HG02588 (cell line): ENCODE results near the gene KRT26.
"Not testable (repeated sequence)": the region's sequence is repeated elsewhere in the genome, so short reads cannot be mapped to it uniquely, and the experiment has no call there.

ENCODE experiments used
- ATAC-seq: cut with Tn5 transposase; IDR thresholded peaks from one replicate; pipeline ENCODE4 v1.9.1; 2021; ENCODE audit warnings: mild to moderate bottlenecking, moderate library complexity; ENCODE audit not compliant: unreplicated experiment

Gene KRT26

GRCh38 chr17:40795019-40795667 lies 23.1 kb upstream of the KRT26 start:
- ATAC-seq: no peak

DNA sequence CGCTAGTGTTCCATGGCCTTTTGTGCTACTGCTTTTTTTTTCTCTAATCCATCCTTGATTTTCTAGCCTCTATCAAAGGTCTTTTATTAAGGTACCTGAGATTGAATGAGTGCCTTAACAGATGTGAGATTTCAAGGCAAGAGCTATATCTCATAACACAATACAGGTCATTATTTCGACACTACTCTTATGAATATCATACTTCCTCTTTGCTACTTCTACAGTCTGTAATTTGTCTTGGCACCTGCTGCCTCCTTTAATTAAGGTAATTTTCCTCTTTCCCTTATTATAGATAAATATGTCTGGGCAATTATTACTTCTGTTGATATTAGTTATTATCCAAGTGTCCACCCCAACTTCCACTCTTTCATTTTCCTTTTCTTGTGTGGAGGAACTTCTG lies 22.5 kb upstream of the KRT26 start:
- no peak for ATAC-seq

DNA sequence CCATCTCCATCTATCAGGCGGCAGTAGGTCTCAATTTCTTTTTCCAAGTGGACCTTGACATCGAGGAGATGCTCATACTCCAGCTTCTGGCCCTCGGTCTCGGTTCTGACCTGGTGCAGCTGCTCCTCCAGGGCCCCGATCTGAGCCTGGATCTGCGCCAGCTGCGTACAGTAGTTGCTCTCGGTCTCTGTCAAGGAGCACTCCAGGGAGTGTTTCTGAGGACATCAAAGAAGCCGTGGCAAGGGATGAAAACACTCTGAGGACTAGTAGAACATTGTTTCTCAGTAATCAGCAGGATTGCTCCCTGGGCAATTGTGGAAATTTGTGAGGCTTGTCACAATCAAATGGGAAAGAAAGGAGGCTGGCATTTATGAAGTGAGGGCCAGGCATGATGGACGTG lies 21.8 kb upstream of the KRT26 start:
- no peak for ATAC-seq

DNA sequence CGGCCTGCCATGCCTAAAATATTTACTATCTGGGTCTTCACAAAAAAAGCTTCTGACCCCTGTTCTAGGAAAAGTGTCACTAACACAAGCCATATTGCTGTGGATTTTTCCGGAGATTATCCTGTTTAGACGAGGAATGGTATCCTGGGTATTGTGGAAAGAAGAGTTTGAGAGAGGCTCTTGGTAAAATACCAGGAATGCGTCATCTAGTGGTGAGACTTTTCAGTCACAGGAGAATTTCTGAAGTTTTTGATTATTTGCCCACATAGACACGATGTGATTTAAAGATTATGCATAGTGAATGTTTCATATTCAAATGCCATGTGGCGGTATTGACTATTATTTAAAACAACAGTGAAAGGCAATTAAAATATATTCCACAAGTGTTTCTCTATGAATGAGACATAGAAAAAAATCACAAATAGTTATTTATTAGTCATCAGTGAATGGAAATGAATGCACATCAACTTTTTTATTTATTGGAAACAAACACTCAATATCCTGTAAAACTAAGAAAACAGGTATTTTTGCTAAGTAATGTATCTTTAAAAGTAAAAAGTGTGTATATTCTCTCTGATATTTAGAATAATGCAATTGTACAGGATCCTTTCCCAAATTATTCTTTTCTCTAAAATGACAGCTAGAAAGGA lies 19.9 kb upstream of the KRT26 start:
- ATAC-seq: no peak

DNA sequence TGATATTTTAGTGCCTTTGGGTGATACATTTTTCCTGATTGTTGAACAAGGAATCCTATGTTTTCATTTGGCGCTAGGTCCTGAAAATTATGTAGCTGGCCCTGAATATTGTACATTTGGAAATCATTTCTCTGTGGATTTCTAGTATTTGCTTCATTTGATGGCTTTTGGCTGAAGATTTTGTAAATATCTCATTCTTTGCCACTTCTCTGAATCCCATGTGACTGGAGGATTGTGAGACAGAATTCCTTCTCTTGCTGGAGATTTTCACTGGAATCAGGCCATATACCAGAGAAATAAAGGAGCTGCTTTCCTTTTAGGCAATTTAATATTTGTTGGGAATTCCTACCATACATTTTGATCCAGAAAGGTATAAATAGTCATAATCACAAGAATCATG lies 19.1 kb upstream of the KRT26 start:
- no peak for ATAC-seq

GRCh38 chr17:40782450-40782849 lies 10.4 kb upstream of the KRT26 start, which contains the start of gene KRT27:
Gene KRT27 (minus strand): TSS chr17:40782550. CDS start chr17:40782493, 57 bp downstream.
- ATAC-seq: no peak

DNA sequence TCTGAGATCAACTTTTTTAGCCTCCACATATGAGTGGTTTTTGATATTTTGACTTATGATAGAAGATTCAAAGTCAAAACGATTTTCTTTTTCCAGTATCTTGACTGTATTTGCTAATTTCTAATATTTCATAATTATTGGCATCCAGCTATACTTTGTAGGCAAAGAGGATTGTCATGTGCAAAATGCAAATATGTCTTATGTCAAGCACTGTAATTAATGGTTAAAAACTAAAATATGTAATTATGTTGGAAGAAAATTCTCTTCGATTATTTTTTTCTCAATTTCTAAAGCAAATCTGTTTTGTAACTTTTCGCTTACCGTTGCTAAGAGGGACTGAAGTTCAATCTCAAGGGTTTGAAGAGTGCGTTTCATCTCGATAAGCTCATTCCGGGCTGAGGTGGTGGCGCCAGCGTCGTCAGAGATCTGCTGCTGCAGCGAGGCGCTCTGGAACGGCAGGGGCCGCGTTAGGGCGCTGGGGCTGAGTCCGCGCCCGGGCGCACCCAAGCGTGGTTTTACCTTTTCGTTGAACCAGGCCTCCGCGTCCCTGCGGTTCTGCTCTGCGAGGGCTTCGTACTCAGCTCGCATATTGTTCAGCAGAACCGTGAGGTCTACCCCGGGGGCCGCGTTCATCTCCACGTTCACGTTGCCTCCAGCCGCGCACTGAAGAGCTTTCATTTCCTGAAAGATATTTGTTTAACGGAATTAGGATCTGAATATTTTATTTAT lies 7.3 kb upstream of the KRT26 start:
- ATAC-seq: no peak

- no peak for ATAC-seq
Measured at GRCh38 chr17:40778461-40778860, 6.5 kb upstream of the KRT26 start.

GRCh38 chr17:40777971-40778370 lies 6.0 kb upstream of the KRT26 start:
- no peak for ATAC-seq

- no peak for ATAC-seq
Measured at GRCh38 chr17:40777459-40777858, 5.5 kb upstream of the KRT26 start.

- ATAC-seq: no peak
Measured at GRCh38 chr17:40775945-40776344, 3.9 kb upstream of the KRT26 start.

DNA sequence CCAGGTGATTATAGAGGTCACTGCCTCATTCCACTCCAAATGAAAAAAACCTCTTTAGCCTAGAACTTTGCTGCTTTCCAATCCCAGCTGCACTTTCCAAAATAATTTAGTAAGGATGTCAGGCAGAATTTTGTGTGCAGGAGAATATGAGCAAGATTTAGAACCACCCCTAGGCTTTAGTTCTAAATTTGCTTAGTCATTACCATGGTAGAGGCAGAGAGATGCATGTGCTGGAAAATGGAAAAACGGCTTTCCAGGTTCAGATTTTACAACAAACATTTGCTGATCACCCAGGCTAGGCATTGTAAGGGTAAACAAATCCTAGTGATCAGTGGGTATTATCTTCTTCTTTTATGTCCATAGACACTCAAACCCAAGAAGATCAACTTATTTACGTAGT lies 6.3 kb downstream of the KRT26 start:
- no peak for ATAC-seq

DNA sequence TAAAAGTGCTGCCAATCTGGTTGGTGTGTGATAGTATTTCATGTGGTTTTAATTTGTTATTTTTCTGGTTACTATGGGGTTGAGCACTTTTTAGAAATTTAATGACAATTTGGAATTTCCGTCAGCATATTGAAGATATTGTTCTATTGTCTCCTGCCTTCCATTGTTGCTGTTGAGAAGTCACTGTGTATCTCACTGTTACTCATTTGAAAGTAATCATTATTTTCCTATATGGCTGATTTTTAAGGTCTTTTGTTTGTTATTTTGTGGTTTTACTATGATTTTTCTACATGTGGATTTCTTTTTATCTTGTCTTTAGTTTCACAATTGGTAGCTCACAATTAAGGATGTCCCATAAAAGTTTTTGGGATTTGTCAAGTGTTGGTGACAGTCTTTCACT lies 8.2 kb downstream of the KRT26 start:
- ATAC-seq: no peak

GRCh38 chr17:40760105-40761016 lies 11.6 kb downstream of the KRT26 start:
- no peak for ATAC-seq

GRCh38 chr17:40755231-40755630 lies 16.8 kb downstream of the KRT26 start, which contains the start of gene KRT25:
Gene KRT25 (minus strand): TSS chr17:40755331. CDS start chr17:40755271, 60 bp downstream.
- ATAC-seq: no peak

DNA sequence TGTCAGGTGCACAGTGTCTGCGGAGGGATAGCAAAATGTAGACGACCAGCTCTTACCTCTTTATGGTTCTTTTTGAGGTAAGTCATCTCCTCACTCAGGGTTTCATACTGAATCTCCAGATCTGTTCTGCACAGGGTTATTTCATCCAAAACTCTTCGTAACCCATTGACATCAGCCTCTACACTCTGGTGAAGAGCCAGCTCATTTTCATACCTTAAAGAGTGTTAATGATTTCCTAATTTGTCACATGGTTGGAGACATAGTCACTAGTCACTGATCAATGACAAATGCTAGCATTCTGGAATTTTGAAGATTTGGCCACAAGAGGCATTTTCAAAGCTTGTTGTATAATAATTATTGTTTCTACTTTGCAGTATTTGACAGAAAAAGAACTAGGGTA lies 18.2 kb downstream of the KRT26 start:
- ATAC-seq: no peak

- ATAC-seq: no peak
Measured at GRCh38 chr17:40751065-40751464, 20.9 kb downstream of the KRT26 start.

GRCh38 chr17:40750391-40750790 lies 21.6 kb downstream of the KRT26 start:
- ATAC-seq: no peak

GRCh38 chr17:40748666-40749065 lies 23.3 kb downstream of the KRT26 start:
- not testable (repeated sequence) for ATAC-seq

GRCh38 chr17:40738553-40738952 lies 33.4 kb downstream of the KRT26 start:
- no peak for ATAC-seq

- no peak for ATAC-seq
Measured at GRCh38 chr17:40735016-40735415, 37.0 kb downstream of the KRT26 start.
